MV-4-11 (cell line): Measurements from ENCODE around the gene TNFAIP8.

ENCODE experiments used
- DNase-seq: peaks from one replicate; lab custom pipeline; 2025; lab: John Stamatoyannopoulos, UW

The TNFAIP8 gene

DNA sequence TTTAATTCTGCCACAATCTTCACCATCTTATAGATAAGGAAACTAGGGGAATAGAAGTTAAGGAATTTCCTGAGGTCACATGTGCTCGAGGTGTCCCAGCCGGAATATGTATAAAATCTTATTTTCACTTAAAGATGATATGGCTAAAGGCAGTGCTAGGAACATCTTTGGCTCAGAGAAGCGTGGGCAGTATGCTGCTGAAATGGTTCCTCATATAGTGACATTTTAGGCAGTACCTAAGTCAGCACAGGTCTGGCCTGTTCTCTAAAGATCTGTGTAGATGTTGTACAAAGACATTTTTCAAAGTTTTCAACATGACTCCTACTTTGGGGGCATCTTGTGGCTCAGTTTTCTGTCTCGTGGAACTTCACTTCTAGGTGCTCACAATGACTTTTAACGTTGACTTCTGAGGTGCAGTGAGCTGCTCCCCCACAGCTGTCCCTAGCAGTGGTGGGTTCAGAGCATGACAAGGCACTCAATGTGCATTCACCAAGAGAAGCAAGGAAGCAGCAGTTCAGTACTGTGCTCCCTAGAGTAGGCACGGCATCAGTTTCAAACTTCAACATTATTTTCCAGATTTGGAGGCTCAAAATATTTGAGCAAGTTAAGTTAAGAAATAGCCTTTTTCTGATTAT, 40.3 kb downstream of the TNFAIP8 start:
- DNase-seq, result no peak

- peak; percentile 78 for DNase-seq
Observed at GRCh38 chr5:119397518-119398380, 41.9 kb downstream of the TNFAIP8 start.

DNA sequence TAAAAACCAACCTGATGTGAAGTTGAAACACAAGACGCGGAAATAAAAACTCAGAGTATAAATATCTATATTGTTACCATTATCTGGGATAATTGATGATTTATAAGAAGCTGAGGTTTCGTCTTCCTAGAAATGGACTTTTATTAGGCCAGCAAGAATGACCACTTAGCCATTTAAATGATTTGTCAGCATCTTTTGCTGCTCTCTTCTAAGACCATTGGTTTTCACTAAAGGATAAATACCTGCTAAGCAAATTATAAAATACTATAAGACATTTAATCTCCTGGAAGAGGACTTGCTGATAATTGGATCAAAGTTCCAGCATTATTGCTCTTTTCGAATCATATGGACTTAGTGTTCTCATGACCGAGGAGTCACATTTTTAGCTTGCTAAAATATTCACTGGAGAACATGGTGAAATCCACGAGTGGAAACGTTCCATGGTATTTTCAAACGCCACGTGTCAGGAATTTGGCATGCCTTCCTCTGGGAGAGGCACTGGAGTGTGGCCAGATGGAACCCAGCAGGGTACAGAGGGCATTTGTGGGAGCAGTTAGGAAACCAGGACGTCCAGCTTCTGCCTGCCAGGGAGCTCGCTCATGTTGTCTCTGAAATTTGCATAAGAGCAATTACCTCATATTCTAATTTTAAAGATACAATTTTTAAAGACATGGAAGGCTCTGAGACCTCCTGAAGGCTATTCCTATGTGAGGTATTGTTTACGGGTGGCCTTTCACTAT, 43.1 kb downstream of the TNFAIP8 start:
- DNase-seq, result peak; percentile 5

- no peak for DNase-seq
Observed at GRCh38 chr5:119400245-119400644, 44.4 kb downstream of the TNFAIP8 start.

GRCh38 chr5:119402081-119402480, 46.3 kb downstream of the TNFAIP8 start:
- DNase-seq, result no peak

- DNase-seq, result no peak
Observed at GRCh38 chr5:119402555-119402954, 46.7 kb downstream of the TNFAIP8 start.

DNA sequence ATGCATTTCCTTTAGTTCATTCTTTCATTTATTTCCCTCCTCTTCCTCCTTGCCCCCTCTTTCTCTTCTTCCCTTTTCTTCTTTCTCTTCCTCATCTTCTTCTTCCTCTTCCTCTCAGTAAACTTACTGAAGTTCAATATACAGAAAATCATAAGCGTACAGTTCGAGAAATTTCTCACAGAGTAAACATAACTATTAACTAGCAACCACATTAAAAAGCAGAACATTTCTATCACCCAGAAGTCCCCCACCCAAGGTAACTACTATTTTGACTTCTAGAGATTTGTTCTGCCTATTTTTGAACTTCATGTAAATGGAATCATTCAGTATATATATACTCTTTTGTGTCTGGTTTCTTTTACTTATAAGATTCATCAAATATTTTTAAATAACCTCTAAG, 48.2 kb downstream of the TNFAIP8 start:
- no peak for DNase-seq

DNA sequence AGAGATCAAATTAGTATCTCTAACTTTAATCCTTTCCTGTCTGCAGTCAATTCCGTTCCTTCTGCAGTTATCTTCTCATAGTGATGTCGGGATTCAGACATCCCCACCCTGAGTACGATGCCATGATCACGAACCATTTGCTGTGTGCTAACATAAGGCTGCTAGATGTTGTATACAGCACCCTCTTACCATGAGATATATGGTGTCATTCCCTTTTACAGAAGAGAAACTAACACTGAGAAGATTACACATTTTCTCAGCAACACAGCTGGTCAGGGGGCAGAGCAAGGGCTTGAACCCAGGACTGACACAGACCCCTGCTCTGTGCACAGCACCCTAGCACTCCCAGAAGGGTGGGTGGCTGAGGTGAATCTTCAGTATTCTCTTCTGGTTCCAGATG, 49.6 kb downstream of the TNFAIP8 start:
- DNase-seq, result peak; percentile 16

GRCh38 chr5:119406551-119407110, 50.8 kb downstream of the TNFAIP8 start:
- no peak for DNase-seq

DNA sequence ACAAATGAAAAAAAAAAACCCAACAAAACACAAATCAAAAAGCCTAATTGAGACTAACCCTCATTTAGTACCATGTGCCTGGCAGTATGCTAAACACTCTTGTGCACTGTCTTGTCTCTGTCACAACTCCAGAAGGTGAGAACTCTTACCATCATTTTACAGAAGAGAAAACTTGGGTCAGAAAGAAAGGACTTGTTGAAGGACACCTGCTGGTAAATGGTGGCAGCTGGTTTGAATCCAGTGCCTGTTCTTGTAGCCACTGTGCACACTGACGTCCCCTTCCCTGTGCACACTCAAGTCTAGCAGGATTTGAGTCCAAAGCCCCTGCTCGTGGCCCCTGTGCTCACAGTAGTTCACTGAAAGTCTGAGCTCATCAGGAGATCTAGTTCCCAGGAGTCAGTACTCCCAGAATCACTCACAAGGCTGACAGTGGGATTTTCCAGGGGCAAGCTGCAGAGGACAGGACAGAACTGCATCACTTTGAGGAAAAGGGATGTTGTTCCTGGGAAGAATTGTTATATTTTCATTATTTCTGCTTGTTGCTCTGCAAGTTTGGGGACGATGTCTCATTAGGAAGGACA, 53.5 kb downstream of the TNFAIP8 start:
- DNase-seq, result peak; percentile 6

DNA sequence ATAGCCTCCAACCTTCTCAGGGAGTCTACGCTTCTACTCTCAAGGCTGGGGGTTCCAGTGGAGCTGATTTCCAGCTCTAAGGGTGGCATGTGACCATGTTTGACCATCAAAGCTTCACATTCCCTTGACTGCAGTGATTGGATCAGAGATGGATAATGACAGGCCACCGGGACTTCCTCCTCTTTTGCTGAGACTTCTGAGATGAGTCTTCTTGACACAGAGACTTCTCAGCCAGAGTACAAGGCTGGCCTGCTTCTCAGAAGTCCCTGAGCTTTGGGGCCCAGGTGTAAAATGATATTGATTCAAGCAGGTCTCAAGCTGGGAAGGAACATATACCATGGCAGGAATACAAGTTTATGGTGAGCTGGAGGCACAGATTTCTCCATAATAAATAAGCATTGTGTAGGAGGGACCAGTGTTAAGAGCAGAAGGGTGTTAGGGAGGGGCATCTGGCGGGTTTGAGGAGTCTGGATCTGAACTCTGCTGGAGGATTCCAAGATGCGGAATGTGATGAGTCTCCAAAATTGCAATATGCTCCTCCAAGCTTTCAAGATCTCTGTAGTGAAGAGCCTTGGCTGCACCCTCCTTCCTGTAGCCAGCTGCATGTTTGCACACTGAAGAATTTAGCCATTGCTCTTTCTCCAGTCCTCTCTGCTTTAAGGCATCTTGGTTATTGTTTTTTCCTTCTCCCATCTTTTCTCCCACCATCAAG, 54.8 kb downstream of the TNFAIP8 start:
- no peak for DNase-seq

DNA sequence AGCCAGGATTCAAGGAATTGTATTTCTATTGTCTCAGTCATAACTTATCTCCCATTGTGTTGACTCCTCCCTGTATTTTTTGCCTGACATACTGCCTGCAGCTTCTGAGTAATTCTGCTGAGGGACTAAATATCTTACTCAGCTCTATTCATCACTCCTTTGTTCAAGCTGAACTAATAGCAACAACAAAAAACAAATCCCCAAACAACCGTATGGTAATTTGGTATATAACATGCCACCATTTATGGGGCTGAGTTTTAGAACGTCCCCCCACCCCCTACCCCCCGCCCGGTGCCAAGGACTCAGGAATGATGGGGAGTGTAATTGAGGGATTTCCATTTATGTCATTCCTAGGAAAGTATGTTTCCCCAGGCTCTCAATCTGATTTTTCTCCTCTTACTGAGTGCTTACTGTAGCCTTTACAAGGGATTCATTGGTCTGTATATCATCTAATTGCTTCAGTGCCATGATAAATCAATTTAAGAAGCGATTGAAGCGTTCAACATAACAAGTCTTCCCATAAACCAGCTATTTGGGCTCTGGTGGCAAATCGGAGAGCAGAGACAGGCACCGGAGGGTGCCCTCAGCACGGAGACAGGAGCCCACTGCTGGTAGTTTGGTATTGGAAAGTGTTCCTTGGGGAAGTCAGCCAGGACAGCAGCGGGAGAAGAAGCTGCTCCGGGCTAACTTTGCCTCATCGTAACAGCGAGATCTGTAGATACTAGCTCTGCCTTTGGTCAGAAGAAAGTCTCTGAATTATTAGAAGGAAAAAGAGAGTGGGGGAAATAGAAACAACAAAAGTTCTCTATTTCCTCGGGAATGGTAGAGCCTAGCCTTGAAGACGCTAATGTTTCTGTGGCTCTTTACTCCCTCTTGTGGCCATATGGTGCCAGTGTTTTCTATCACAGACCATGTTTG, 55.8 kb downstream of the TNFAIP8 start:
- peak; percentile 64 for DNase-seq

- DNase-seq, result no peak
Observed at GRCh38 chr5:119412279-119413227, 56.7 kb downstream of the TNFAIP8 start.

- peak; percentile 88 for DNase-seq
Observed at GRCh38 chr5:119414124-119414734, 58.4 kb downstream of the TNFAIP8 start.

GRCh38 chr5:119417891-119418605, 62.2 kb downstream of the TNFAIP8 start:
- peak; percentile 73 for DNase-seq

DNA sequence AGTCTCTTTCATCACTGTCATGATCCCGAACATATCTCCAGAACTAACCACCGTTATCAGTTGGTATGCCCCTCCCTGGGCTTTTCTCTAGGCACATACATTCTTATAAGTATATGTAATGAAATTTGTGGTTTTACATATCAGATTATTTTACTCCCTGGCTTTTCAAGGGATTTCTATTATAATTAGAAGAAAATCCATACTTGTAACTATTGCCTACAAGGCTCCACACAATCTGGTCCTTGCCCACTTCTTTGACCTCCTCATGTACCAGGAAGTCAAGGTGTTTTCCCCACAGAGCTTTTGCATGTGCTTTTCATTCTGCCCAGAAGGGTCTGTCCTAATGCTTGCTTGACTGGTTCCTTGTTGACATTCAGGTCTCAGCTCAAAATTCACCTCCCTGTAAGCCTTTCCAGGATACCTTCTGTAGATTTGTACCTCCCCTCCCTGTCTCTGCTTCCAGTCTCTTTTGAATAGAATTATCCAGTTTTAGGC, 62.8 kb downstream of the TNFAIP8 start:
- DNase-seq, result peak; percentile 40

DNA sequence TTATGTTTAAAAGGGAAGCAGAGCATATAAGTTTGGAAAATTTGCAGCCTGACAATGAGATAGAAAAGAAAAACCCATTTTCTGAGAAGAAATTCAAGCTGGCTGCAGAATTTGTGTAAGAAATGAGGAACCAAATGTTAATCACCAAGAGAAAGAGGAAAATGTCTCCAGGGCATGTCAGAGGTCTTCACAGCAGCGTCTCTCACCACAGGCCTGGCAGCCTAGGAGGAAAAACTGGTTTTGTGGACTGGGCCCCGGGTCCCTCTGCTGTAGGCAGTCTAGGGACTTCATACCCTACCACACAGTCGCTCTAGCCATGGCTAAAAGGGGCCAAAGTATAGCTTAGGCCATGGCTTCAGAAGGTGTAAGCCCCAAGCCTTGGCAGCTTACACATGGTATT, 64.3 kb downstream of the TNFAIP8 start:
- peak; percentile 80 for DNase-seq

- DNase-seq, result peak; percentile 68
Observed at GRCh38 chr5:119426057-119426456, 70.2 kb downstream of the TNFAIP8 start.
